Activated naive CD4-positive, alpha-beta T cell treated with anti-CD3 and anti-CD28 coated beads for 36 hours (primary cell): ENCODE results near the gene SVOP. TPM values are rescaled to one million over a fixed set of nuclear protein-coding genes. Genes with fewer than 3 reads are reported as not detected.

ENCODE experiments used
- CTCF ChIA-PET: fragments of 350-600 bp; sonication (Branson Sonifier 250); formaldehyde crosslinking; loops from one replicate; lab custom pipeline; 2021; ENCODE audit warnings: antibody characterized with exemption; lab: Charles Lee
- DNase-seq: peaks from one replicate; pipeline ENCODE4 v3.0.0-alpha.2; 2020
- H3K27ac Mint-ChIP-seq: one replicate; pipeline ENCODE4 v1.8.0; 2021; ENCODE audit warnings: mild to moderate bottlenecking, mixed read lengths
- H3K27me3 Mint-ChIP-seq: one replicate; pipeline ENCODE4 v1.8.0; 2021; ENCODE audit warnings: low read depth, mixed read lengths
- H3K36me3 Mint-ChIP-seq: one replicate; pipeline ENCODE4 v1.8.0; 2021; ENCODE audit warnings: low read depth, mixed read lengths
- H3K4me1 Mint-ChIP-seq: one replicate; pipeline ENCODE4 v1.8.0; 2021; ENCODE audit warnings: low read depth, mixed read lengths
- H3K4me3 Mint-ChIP-seq: one replicate; pipeline ENCODE4 v1.8.0; 2021; ENCODE audit warnings: mild to moderate bottlenecking, moderate library complexity, mixed read lengths
- H3K9me3 Mint-ChIP-seq: one replicate; pipeline ENCODE4 v1.8.0; 2021; ENCODE audit warnings: mixed read lengths
- intact Hi-C: fragments of 100-400 bp; cut with micrococcal nuclease; formaldehyde crosslinking; loops from one replicate; pipeline ENCODE4 v1.15.1; 2023
- total RNA-seq, 2 experiments: library from RNA; stranded (reverse); gene quantifications; one replicate each; pipeline ENCODE4 v1.2.3, GENCODE V29; 2021

The SVOP gene
- total RNA-seq, 2 experiments from 2014 or later, result not detected

- Mint-ChIP-seq H3K9me3 (no peaks in the 10 kb centered on the region), H3K36me3 (no peaks in the 10 kb centered on the region), H3K27ac (no peak overlapping the region), H3K4me3 (no peak overlapping the region), H3K27me3 (no peaks in the 10 kb centered on the region), H3K4me1 (no peaks in the 10 kb centered on the region)
- intact Hi-C loops, result no loop called here
- no peak for DNase-seq
- CTCF ChIA-PET, result no interaction called here
Observed at GRCh38 chr12:108914121-108914531, 106.7 kb downstream of the SVOP start.

GRCh38 chr12:108912361-108912760, 108.5 kb downstream of the SVOP start:
- no peaks in the 10 kb centered on the region for H3K4me1 Mint-ChIP-seq
- intact Hi-C loops, result no loop called here
- H3K4me3 Mint-ChIP-seq, result no peak overlapping the region
- no peak for DNase-seq
- CTCF ChIA-PET, result no interaction called here
- H3K27me3 Mint-ChIP-seq, result peaks cover 5% of the 10 kb centered on the region
- no peak overlapping the region for H3K27ac Mint-ChIP-seq
- H3K9me3 Mint-ChIP-seq, result no peaks in the 10 kb centered on the region
- H3K36me3 Mint-ChIP-seq, result no peaks in the 10 kb centered on the region

- H3K27ac Mint-ChIP-seq, result no peak overlapping the region
- DNase-seq, result no peak
- intact Hi-C loops, result no loop called here
- peaks cover 5% of the 10 kb centered on the region for H3K27me3 Mint-ChIP-seq
- H3K9me3 Mint-ChIP-seq, result no peaks in the 10 kb centered on the region
- CTCF ChIA-PET, result no interaction called here
- H3K4me3 Mint-ChIP-seq, result no peak overlapping the region
- no peaks in the 10 kb centered on the region for H3K36me3 Mint-ChIP-seq
- no peaks in the 10 kb centered on the region for H3K4me1 Mint-ChIP-seq
Observed at GRCh38 chr12:108911915-108912314, 109.0 kb downstream of the SVOP start.

GRCh38 chr12:108910336-108910735, 110.5 kb downstream of the SVOP start:
- Mint-ChIP-seq H3K4me1 (no peaks in the 10 kb centered on the region), H3K27me3 (peaks cover 9% of the 10 kb centered on the region), H3K4me3 (no peak overlapping the region), H3K27ac (no peak overlapping the region), H3K36me3 (no peaks in the 10 kb centered on the region), H3K9me3 (no peaks in the 10 kb centered on the region)
- intact Hi-C loops, result no loop called here
- DNase-seq, result no peak
- CTCF ChIA-PET, result no interaction called here

GRCh38 chr12:108907839-108908351, 113.0 kb downstream of the SVOP start:
- Mint-ChIP-seq H3K27ac (no peak overlapping the region), H3K9me3 (no peaks in the 10 kb centered on the region), H3K36me3 (no peaks in the 10 kb centered on the region), H3K4me1 (no peaks in the 10 kb centered on the region), H3K4me3 (no peak overlapping the region), H3K27me3 (peaks cover 9% of the 10 kb centered on the region)
- DNase-seq, result no peak
- intact Hi-C loops, result no loop called here
- CTCF ChIA-PET, result interaction anchor here (0.8 to 1.0 kb wide), 2 partner anchors 24 to 272 kb away, joined by 3 to 4 read pairs; no protein-coding TSS in a partner anchor

- H3K27me3 Mint-ChIP-seq, result peaks cover 9% of the 10 kb centered on the region
- no peak for DNase-seq
- CTCF ChIA-PET, result no interaction called here
- H3K36me3 Mint-ChIP-seq, result no peaks in the 10 kb centered on the region
- H3K27ac Mint-ChIP-seq, result no peak overlapping the region
- H3K9me3 Mint-ChIP-seq, result no peaks in the 10 kb centered on the region
- intact Hi-C loops, result no loop called here
- no peak overlapping the region for H3K4me3 Mint-ChIP-seq
- no peaks in the 10 kb centered on the region for H3K4me1 Mint-ChIP-seq
Observed at GRCh38 chr12:108906971-108907370, 113.9 kb downstream of the SVOP start.

- Mint-ChIP-seq H3K9me3 (no peaks in the 10 kb centered on the region), H3K36me3 (no peaks in the 10 kb centered on the region), H3K27ac (no peak overlapping the region), H3K4me1 (no peaks in the 10 kb centered on the region), H3K27me3 (peaks cover 9% of the 10 kb centered on the region), H3K4me3 (no peak overlapping the region)
- DNase-seq, result no peak
- intact Hi-C loops, result no loop called here
- CTCF ChIA-PET, result no interaction called here
Observed at GRCh38 chr12:108905725-108906124, 115.1 kb downstream of the SVOP start.

- peaks cover 8% of the 10 kb centered on the region for H3K27me3 Mint-ChIP-seq
- DNase-seq, result no peak
- no peak overlapping the region for H3K4me3 Mint-ChIP-seq
- H3K36me3 Mint-ChIP-seq, result no peaks in the 10 kb centered on the region
- CTCF ChIA-PET, result interaction anchor here (0.6 kb wide), 3 partner anchors 18 to 123 kb away, joined by 3 to 4 read pairs (median 3); no protein-coding TSS in a partner anchor
- no peaks in the 10 kb centered on the region for H3K4me1 Mint-ChIP-seq
- no peak overlapping the region for H3K27ac Mint-ChIP-seq
- intact Hi-C loops, result no loop called here
- no peaks in the 10 kb centered on the region for H3K9me3 Mint-ChIP-seq
Observed at GRCh38 chr12:108899145-108899544, 121.7 kb downstream of the SVOP start.

- Mint-ChIP-seq H3K27me3 (peaks cover 8% of the 10 kb centered on the region), H3K36me3 (no peaks in the 10 kb centered on the region), H3K27ac (no peak overlapping the region), H3K4me3 (no peak overlapping the region), H3K4me1 (no peaks in the 10 kb centered on the region), H3K9me3 (no peaks in the 10 kb centered on the region)
- intact Hi-C loops, result no loop called here
- no peak for DNase-seq
- CTCF ChIA-PET, result interaction anchor here (1.3 to 2.4 kb wide), 2 partner anchors 13 to 54 kb away, joined by 4 to 13 read pairs; no protein-coding TSS in a partner anchor
Observed at GRCh38 chr12:108896817-108897216, 124.1 kb downstream of the SVOP start.

GRCh38 chr12:108896336-108896735, 124.5 kb downstream of the SVOP start:
- Mint-ChIP-seq H3K36me3 (no peaks in the 10 kb centered on the region), H3K4me1 (no peaks in the 10 kb centered on the region), H3K9me3 (no peaks in the 10 kb centered on the region), H3K4me3 (no peak overlapping the region), H3K27me3 (peaks cover 8% of the 10 kb centered on the region), H3K27ac (no peak overlapping the region)
- CTCF ChIA-PET, result interaction anchor here (1.3 to 2.4 kb wide), 2 partner anchors 13 to 54 kb away, joined by 4 to 13 read pairs; no protein-coding TSS in a partner anchor
- intact Hi-C loops, result no loop called here
- DNase-seq, result no peak

- intact Hi-C loops, result no loop called here
- CTCF ChIA-PET, result no interaction called here
- no peaks in the 10 kb centered on the region for H3K4me1 Mint-ChIP-seq
- H3K27ac Mint-ChIP-seq, result no peak overlapping the region
- no peaks in the 10 kb centered on the region for H3K36me3 Mint-ChIP-seq
- peaks cover 8% of the 10 kb centered on the region for H3K27me3 Mint-ChIP-seq
- H3K9me3 Mint-ChIP-seq, result peaks cover 2% of the 10 kb centered on the region
- H3K4me3 Mint-ChIP-seq, result no peak overlapping the region
- no peak for DNase-seq
Observed at GRCh38 chr12:108895220-108895802, 125.6 kb downstream of the SVOP start.

- intact Hi-C loops, result no loop called here
- DNase-seq, result peak; percentile 36
Observed at GRCh38 chr12:108890208-108890607, 130.7 kb downstream of the SVOP start.

GRCh38 chr12:108888031-108888430, 132.8 kb downstream of the SVOP start:
- Mint-ChIP-seq H3K9me3 (peaks cover 2% of the 10 kb centered on the region), H3K36me3 (no peaks in the 10 kb centered on the region), H3K27me3 (no peaks in the 10 kb centered on the region), H3K4me1 (no peaks in the 10 kb centered on the region), H3K4me3 (no peak overlapping the region), H3K27ac (no peak overlapping the region)
- intact Hi-C loops, result loop anchor here (10.0 kb wide), 1 partner anchor 497 kb away; no protein-coding TSS in a partner anchor
- no peak for DNase-seq
- CTCF ChIA-PET, result interaction anchor here (4.3 kb wide), 1 partner anchor 62 kb away, joined by 16 read pairs; no protein-coding TSS in a partner anchor

More at GRCh38 chr12:108890208-108890607, 130.7 kb downstream of the SVOP start:
- H3K27ac Mint-ChIP-seq, result no peak overlapping the region
- CTCF ChIA-PET, result interaction anchor here (1.4 to 4.3 kb wide), 2 partner anchors 60 to 203 kb away, joined by 4 to 16 read pairs; partner anchors contain the start of gene ALKBH2
- H3K4me3 Mint-ChIP-seq, result no peak overlapping the region
- no peaks in the 10 kb centered on the region for H3K27me3 Mint-ChIP-seq
- H3K9me3 Mint-ChIP-seq, result peaks cover 2% of the 10 kb centered on the region
- no peaks in the 10 kb centered on the region for H3K4me1 Mint-ChIP-seq
- H3K36me3 Mint-ChIP-seq, result no peaks in the 10 kb centered on the region
